NCI-H1694 (cell line): Measurements from ENCODE around the gene THAP3.
A peak's percentile ranks its signal among the peaks of the same experiment; 100 is the strongest.
"Not testable (repeated sequence)": the region's sequence is repeated elsewhere in the genome, so short reads cannot be mapped to it uniquely, and the experiment has no call there.

Experiments
- DNase-seq: peaks from one replicate; lab custom pipeline; 2025; lab: John Stamatoyannopoulos, UW

The THAP3 gene

GRCh38 chr1:6635161-6635909 lies 10.7 kb downstream of the THAP3 start:
- no peak for DNase-seq

- no peak for DNase-seq
These were observed 11.5 kb downstream of the THAP3 start for GRCh38 chr1:6635910-6636760.

GRCh38 chr1:6636778-6637177 lies 12.1 kb downstream of the THAP3 start:
- not testable (repeated sequence) for DNase-seq

- DNase-seq: no peak
These were observed 13.1 kb downstream of the THAP3 start for GRCh38 chr1:6637770-6638169.

- DNase-seq: no peak
These were observed 13.6 kb downstream of the THAP3 start for GRCh38 chr1:6638226-6638625.

GRCh38 chr1:6640867-6641266 lies 16.2 kb downstream of the THAP3 start:
- DNase-seq: not testable (repeated sequence)

GRCh38 chr1:6645018-6645417 lies 20.4 kb downstream of the THAP3 start:
- DNase-seq: no peak

- peak; percentile 41 for DNase-seq
These were observed 22.0 kb downstream of the THAP3 start for GRCh38 chr1:6646499-6647148.

GRCh38 chr1:6648556-6648955 lies 23.9 kb downstream of the THAP3 start:
- DNase-seq: no peak

GRCh38 chr1:6651909-6652308 lies 27.2 kb downstream of the THAP3 start:
- no peak for DNase-seq

GRCh38 chr1:6652986-6653385 lies 28.3 kb downstream of the THAP3 start:
- DNase-seq: no peak

- DNase-seq: no peak
These were observed 29.0 kb downstream of the THAP3 start for GRCh38 chr1:6653436-6654290.

GRCh38 chr1:6657138-6657537 lies 32.5 kb downstream of the THAP3 start:
- no peak for DNase-seq

- DNase-seq: no peak
These were observed 33.8 kb downstream of the THAP3 start for GRCh38 chr1:6658359-6659060.

GRCh38 chr1:6660415-6661049 lies 35.9 kb downstream of the THAP3 start:
- DNase-seq: no peak

GRCh38 chr1:6662468-6662867 lies 37.8 kb downstream of the THAP3 start:
- DNase-seq: not testable (repeated sequence)

GRCh38 chr1:6666696-6667095 lies 42.0 kb downstream of the THAP3 start:
- DNase-seq: no peak

GRCh38 chr1:6667139-6667538 lies 42.5 kb downstream of the THAP3 start:
- DNase-seq: no peak

GRCh38 chr1:6668503-6668902 lies 43.8 kb downstream of the THAP3 start:
- DNase-seq: no peak

- no peak for DNase-seq
These were observed 47.9 kb downstream of the THAP3 start for GRCh38 chr1:6672558-6672957.
